Activated CD8-positive, alpha-beta memory T cell treated with anti-CD3 and anti-CD28 coated beads, Interleukin-2, amount 50 U/mL, for 24 hours (primary cell): Measurements from ENCODE around the gene LDLRAD4.

Source experiments
- DNase-seq: peaks from one replicate; pipeline ENCODE4 v3.0.0-alpha.2; 2020; ENCODE audit errors: extremely low read depth

Gene LDLRAD4

GRCh38 chr18:13285874-13286273, 67.3 kb downstream of the LDLRAD4 start:
- no peak for DNase-seq

DNA sequence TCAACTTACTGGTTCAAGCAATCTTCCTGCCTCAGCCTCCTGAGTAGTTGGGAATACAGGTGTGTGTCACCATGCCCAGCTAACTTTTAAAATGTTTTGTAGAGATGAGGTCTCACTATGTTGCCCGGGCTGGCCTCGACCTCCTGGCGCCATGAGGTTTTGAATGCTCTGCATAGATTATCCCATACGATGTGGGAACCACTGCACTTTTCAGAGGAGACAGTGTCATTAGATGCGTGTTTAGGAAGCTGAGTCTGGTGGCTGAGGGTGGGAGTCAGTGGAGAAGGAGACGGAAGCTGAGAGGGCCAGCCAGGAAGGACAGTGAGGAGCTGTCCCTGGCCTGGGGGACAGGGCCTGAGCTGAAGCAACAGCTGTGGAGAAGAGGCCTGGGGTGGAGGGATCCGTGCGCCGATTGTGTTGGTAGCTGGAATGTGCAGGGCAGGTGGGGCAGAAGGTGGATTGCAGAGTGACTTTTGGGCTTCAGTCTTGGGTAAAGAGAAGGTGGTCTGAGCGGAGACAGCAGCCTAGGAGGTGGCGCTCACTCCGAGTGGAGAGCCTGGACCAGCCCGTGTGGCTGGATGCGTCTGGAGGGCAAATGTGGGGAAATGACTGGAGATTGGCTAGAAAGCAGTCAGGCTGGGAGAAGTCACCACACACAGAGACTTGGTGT, 68.0 kb downstream of the LDLRAD4 start:
- no peak for DNase-seq

GRCh38 chr18:13287372-13287771, 68.8 kb downstream of the LDLRAD4 start:
- no peak for DNase-seq

GRCh38 chr18:13288509-13289133, 70.1 kb downstream of the LDLRAD4 start:
- no peak for DNase-seq

DNA sequence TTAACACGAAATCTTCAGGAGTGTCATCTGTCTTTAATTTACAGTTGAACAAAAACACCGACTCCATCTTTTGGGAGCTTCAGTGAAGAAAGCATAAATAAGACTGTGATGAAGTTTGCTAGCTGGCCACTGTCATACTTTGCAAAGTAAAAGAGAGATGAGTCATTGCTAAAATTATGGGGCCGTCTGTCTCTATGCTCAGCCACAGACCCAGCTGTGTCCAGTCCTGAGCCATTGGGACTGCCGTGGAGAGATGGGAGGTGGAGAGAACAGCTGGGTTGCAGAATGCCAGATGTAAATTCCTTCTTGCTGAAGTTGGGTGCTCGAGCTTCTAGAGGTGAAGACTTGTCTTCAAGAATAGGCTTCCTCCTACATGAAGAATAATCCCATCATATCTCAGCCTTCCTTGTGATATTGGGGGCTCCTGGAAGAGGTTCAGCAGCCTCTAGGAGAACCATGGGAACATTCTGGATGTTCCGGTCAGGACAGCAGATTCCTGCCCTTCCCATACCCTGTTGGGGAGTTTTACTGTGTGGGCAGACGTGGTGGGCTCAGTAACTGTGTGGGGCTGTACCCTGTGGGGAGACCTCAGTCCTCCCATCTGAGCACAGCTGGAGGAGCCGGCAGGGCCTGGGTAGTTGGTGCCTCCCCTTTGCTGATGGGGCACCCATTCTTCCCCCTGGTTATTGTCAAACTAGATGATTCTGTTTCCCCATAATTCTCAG, 71.1 kb downstream of the LDLRAD4 start:
- DNase-seq = no peak

GRCh38 chr18:13290856-13291271, 72.3 kb downstream of the LDLRAD4 start:
- DNase-seq = no peak

DNA sequence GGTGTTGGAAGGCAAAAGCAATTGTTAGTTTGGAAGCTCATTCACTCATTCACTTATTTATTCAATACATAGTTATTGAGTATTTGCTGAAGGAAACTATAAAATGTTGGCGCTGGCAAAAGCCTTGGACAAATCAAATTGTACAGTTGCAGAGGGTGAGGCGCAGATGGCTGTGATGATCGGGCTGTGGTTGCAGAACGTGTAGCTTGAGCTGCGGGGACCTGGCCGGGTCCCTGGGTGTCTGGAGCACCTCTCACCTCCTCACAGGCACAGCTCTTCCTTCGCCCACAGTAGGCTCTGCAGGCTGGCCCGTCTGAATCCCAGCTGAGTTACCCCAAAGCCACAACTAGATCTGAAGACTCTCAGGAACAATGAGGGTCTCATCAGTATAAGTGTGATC, 72.7 kb downstream of the LDLRAD4 start:
- DNase-seq = no peak

- no peak for DNase-seq
These were observed 73.3 kb downstream of the LDLRAD4 start for GRCh38 chr18:13291745-13292447.

DNA sequence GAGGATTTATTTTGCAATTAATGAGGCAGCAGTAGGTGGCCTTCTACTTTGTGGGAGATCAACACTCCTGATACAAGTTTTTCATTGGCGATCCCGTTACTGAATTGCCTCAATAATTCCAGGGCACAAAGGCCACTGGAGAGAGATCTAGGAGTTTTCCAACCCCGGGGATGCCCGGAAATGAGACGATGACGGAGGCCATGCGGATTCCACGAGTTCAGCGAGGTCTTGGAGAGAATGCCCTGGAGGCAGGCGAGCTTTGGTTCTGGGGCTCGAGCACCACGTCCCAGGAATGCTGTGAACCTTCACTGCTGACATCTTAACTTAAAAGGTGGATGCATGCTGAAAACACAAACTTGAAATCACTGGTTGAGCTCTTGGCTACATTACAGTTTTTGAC, 74.2 kb downstream of the LDLRAD4 start:
- no peak for DNase-seq

- no peak for DNase-seq
These were observed 75.7 kb downstream of the LDLRAD4 start for GRCh38 chr18:13294309-13294708.

- no peak for DNase-seq
These were observed 77.3 kb downstream of the LDLRAD4 start for GRCh38 chr18:13295894-13296293.

- no peak for DNase-seq
These were observed 78.5 kb downstream of the LDLRAD4 start for GRCh38 chr18:13296867-13297574.

DNA sequence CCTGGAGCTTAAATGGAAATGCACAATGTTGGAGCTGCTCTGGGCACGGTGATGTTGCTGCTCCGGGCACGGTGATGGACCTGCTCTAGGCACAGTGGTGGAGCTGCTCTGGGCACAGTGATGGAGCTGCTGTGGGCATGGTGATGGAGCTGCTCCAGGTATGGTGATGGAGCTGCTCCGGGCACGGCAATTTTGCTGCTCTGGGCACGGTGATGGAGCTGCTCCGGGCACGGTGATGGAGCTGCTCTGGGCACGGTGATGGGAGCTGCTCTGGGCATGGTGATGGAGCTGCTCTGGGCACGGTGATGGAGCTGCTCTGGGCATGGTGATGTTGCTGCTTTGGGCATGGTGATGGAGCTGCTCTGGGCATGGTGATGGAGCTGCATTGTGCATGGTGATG, 79.7 kb downstream of the LDLRAD4 start:
- DNase-seq = no peak

- DNase-seq = no peak
These were observed 81.5 kb downstream of the LDLRAD4 start for GRCh38 chr18:13300029-13300428.

- DNase-seq = no peak
These were observed 82.2 kb downstream of the LDLRAD4 start for GRCh38 chr18:13300796-13301195.

DNA sequence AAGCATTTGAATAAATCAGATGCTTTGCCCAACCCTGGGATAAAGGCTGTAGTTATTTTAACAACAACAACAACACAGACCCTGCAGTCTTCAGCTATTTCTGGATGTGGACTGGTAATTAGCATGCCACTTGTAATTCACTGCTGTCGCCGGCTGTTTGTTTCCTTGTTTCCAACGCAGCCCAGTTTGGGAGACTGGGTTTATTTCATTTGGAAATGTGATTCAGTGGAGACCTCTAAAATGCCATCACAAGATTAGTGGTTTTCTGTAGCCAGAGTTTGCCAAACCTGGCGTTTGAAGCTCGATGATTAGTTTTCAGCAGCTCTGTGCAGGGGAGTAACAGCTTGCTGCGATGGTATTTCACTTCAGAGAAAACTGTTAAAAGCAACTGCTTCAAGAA, 83.5 kb downstream of the LDLRAD4 start:
- DNase-seq = no peak

GRCh38 chr18:13302457-13303225, 84.1 kb downstream of the LDLRAD4 start:
- no peak for DNase-seq

- DNase-seq = no peak
These were observed 85.3 kb downstream of the LDLRAD4 start for GRCh38 chr18:13303756-13304364.

DNA sequence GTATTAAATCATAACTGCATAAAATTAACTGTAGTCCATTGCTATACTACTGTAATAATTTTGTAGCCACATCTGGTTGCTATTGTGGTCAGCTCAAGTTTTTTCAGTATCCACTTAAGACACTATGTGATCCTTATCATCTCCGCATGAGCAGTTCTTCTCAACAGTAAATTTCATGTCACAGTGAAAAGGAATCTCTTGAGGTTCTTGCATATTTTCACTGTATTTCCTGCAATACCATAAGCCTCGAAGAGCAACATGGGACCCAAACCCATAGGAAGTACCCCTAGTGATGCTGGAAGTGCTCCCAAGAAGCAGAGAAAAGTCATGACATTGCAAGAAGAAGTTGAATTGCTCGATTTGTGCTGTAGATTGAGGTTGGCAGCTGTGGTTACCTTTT, 86.7 kb downstream of the LDLRAD4 start:
- DNase-seq = no peak

- DNase-seq = no peak
These were observed 88.0 kb downstream of the LDLRAD4 start for GRCh38 chr18:13306583-13306982.

DNA sequence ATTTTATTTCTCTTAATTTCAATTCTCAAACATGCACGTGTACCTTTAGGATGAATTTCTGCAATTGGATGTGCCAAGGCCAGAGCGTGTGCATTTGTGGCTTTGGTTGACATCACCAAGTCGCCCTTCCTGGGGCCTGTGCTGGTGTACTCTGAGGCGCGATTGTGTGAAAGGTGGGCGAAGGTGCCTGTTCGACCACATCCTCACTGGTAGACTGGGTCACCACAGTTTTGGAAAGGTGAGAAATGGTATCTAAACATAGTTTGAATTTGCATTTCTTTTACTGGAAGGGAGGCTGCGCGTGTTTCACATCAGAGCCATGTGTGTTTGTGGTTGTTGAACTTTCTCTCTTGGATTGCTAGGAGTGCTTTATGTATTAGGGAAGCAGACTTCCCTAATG, 89.8 kb downstream of the LDLRAD4 start:
- no peak for DNase-seq
